GM12878 (cell line): Measurements from ENCODE around the gene PCNX4. TPM values are rescaled to one million over a fixed set of nuclear protein-coding genes. Genes with fewer than 3 reads are reported as not detected.

ENCODE experiments used
- ASH2L ChIP-seq: fragments of 300-600, 200-600 bp; sonication (generic); IDR thresholded peaks from 2 replicates; pipeline ENCODE4 v1.6.1; 2017; ENCODE audit warnings: low read depth, mild to moderate bottlenecking, borderline replicate concordance
- BHLHE40 ChIP-seq, 2 experiments: fragments of 450-650 bp in 1 of 2; IDR thresholded peaks; 2 replicates each; pipeline ENCODE4 v1.6.1; 2011 to 2017; ENCODE audit warnings: low read depth in 2 of 2, borderline replicate concordance in 1 of 2, improper control_type of control experiment in 1 of 2, low read length in 1 of 2, mild to moderate bottlenecking in 1 of 2
- BMI1 ChIP-seq: fragments of 450-650 bp; IDR thresholded peaks from 2 replicates; pipeline ENCODE4 v1.6.1; 2016; ENCODE audit warnings: mild to moderate bottlenecking, moderate library complexity, borderline replicate concordance
- LARP7 ChIP-seq: fragments of 450-650 bp; IDR thresholded peaks from 2 replicates; pipeline ENCODE4 v1.6.1; 2017; ENCODE audit warnings: mild to moderate bottlenecking
- SP1 ChIP-seq: IDR thresholded peaks from one replicate; pipeline ENCODE4 v1.6.1; 2011; ENCODE audit warnings: low read depth, low read length
- TCF12 ChIP-seq: IDR thresholded peaks from 2 replicates; pipeline ENCODE4 v1.6.1; 2011; ENCODE audit warnings: low read depth, mild to moderate bottlenecking, low read length
- polyA plus RNA-seq, 11 experiments: library from polyadenylated mRNA; depleted of rRNA in 4 of 11; unstranded in 6 of 11; stranded (reverse) in 5 of 11; fragments of >200 nt; fragmentation: Nextera tagmentation in 4 of 11; fragmentation: Illumina TruSeq in 1 of 11; extraction: Ambion mirVana in 4 of 11; extraction: Trizol in 1 of 11; gene quantifications; 1 replicate in 1 of 11; 2 replicates in 10 of 11; pipeline versions ENCODE4 v1.2.1 to v1.2.3, GENCODE V29; 2011 to 2016; ENCODE audit warnings: inconsistent platforms in 2 of 11, missing spikeins in 2 of 11, low read depth in 1 of 11
- total RNA-seq, 4 experiments: library from RNA; depleted of rRNA in 3 of 4; stranded (reverse); fragments of >200 nt in 3 of 4; fragmentation: Illumina TruSeq in 1 of 4; extraction: Trizol in 1 of 4; gene quantifications; 2 replicates each; pipeline versions ENCODE4 v1.2.1 to v1.2.3, GENCODE V29; 2013 to 2021
- TF ChIP-seq, protein P1 (sequence below), 3 experiments: IDR thresholded peaks in 2 of 3; conservative IDR thresholded peaks in 1 of 3; 2 replicates each; pipeline ENCODE4 v1.5.1; 2011; ENCODE audit warnings: low read depth in 3 of 3, low read length in 3 of 3, mild to moderate bottlenecking in 3 of 3, control low read depth in 2 of 3, moderate library complexity in 2 of 3, inconsistent platforms in 1 of 3, mixed read lengths in 1 of 3; ENCODE audit not compliant: control insufficient read depth in 2 of 3, insufficient read depth in 1 of 3; ENCODE audit errors: extremely low read depth in 1 of 3
- TF ChIP-seq, protein P2 (sequence below): IDR thresholded peaks from 2 replicates; pipeline ENCODE4 v1.6.1; 2011; ENCODE audit warnings: mild to moderate bottlenecking, low read depth, low read length, moderate library complexity; ENCODE audit not compliant: insufficient replicate concordance
- TF ChIP-seq, protein P3 (sequence below): fragments of 450-650 bp; IDR thresholded peaks from 2 replicates; pipeline ENCODE4 v1.6.1; 2017; ENCODE audit warnings: mild to moderate bottlenecking

PCNX4 gene
- total and polyA plus RNA-seq, 10 of the 15 experiments (the other 5 are each of a cell fraction or from before 2014, with no cell fraction given): 13.8 to 56.6 (median 39.4) TPM

DNA sequence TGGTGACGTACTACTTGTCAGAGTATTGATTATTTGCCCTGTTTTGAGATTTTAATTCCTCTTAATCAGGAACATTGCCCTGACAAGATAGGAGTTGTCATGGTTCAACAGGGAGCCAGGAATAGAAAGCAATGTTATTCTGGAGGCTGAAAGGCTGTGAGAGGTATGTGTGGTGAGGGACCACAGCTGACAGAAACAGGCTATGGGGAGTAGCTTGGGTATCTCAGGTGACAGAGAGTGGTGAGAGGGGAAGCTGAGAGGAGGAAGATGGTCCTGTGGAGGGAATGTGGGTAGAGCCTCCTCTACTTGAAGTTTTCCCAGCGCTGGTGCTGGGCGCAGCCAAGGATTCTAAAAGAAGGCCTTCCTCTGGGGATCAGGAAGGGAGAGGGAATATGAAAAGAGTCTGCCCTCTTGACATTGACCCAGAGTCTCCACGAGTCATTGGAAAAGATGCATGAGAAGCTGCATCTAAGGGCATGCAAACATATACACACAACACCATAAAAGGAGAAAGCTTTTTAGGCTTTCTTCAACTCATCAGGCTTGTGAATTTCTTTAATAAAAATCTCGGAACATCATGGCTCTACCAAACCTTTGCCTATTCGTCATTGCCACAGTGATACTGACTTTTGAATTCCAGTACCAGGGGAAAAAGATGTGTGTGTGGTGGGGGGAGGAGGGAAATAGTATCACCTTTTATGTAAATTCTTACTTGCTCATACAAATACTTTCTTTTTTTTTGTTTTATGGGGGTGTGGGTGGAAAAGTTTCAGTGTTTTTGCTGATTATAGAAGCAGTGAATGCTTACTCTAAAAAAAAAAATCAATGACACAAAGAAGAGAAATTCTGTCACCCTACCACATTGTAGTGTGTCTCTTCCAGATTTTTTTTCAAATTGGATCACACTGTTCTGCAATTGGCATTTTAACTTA is 113.4 kb downstream of the PCNX4 start (continued):
- TF ChIP-seq, protein P1, sequence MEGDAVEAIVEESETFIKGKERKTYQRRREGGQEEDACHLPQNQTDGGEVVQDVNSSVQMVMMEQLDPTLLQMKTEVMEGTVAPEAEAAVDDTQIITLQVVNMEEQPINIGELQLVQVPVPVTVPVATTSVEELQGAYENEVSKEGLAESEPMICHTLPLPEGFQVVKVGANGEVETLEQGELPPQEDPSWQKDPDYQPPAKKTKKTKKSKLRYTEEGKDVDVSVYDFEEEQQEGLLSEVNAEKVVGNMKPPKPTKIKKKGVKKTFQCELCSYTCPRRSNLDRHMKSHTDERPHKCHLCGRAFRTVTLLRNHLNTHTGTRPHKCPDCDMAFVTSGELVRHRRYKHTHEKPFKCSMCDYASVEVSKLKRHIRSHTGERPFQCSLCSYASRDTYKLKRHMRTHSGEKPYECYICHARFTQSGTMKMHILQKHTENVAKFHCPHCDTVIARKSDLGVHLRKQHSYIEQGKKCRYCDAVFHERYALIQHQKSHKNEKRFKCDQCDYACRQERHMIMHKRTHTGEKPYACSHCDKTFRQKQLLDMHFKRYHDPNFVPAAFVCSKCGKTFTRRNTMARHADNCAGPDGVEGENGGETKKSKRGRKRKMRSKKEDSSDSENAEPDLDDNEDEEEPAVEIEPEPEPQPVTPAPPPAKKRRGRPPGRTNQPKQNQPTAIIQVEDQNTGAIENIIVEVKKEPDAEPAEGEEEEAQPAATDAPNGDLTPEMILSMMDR (IDR thresholded peaks at IDR 0.05 in 2 of 3, conservative IDR thresholded peaks at IDR 0.05 in 1 of 3; ENCODE audit: control insufficient read depth in 2 of 3, extremely low read depth in 1 of 3, insufficient read depth in 1 of 3, low read depth in 3 of 3, low read length in 3 of 3): no peak
- TF ChIP-seq BHLHE40 (IDR thresholded peaks at IDR 0.05; ENCODE audit: borderline replicate concordance in 1 of 2, low read depth in 2 of 2, low read length in 1 of 2) (peak; percentile 71 to 74), TCF12 (peak; percentile 64; the same call in 1 of the 2 replicates), BMI1 (no peak), LARP7 (no peak), ASH2L (no peak), SP1 (no peak)
- TF ChIP-seq, protein P2, sequence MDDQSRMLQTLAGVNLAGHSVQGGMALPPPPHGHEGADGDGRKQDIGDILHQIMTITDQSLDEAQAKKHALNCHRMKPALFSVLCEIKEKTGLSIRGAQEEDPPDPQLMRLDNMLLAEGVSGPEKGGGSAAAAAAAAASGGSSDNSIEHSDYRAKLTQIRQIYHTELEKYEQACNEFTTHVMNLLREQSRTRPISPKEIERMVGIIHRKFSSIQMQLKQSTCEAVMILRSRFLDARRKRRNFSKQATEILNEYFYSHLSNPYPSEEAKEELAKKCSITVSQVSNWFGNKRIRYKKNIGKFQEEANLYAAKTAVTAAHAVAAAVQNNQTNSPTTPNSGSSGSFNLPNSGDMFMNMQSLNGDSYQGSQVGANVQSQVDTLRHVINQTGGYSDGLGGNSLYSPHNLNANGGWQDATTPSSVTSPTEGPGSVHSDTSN: peak; percentile 12
- TF ChIP-seq, protein P3, sequence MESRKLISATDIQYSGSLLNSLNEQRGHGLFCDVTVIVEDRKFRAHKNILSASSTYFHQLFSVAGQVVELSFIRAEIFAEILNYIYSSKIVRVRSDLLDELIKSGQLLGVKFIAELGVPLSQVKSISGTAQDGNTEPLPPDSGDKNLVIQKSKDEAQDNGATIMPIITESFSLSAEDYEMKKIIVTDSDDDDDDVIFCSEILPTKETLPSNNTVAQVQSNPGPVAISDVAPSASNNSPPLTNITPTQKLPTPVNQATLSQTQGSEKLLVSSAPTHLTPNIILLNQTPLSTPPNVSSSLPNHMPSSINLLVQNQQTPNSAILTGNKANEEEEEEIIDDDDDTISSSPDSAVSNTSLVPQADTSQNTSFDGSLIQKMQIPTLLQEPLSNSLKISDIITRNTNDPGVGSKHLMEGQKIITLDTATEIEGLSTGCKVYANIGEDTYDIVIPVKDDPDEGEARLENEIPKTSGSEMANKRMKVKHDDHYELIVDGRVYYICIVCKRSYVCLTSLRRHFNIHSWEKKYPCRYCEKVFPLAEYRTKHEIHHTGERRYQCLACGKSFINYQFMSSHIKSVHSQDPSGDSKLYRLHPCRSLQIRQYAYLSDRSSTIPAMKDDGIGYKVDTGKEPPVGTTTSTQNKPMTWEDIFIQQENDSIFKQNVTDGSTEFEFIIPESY: no peak
